Epithelial cell of esophagus (primary cell): ENCODE results near the gene PLA2G2D.

Experiments
- DNase-seq: peaks from one replicate; pipeline ENCODE4 v3.0.0; 2010; ENCODE audit warnings: low read depth
- H3K4me3 ChIP-seq: 2 replicates; pipeline ENCODE4 v1.5.1; 2011; ENCODE audit warnings: mild to moderate bottlenecking, low read length, control low read depth
- TF ChIP-seq, protein P1 (sequence below): IDR thresholded peaks from 2 replicates; pipeline ENCODE4 v1.5.1; 2011; ENCODE audit warnings: low read depth, mild to moderate bottlenecking, low read length, control low read depth, inconsistent platforms; ENCODE audit not compliant: insufficient read depth; ENCODE audit errors: missing control alignments

PLA2G2D gene

DNA sequence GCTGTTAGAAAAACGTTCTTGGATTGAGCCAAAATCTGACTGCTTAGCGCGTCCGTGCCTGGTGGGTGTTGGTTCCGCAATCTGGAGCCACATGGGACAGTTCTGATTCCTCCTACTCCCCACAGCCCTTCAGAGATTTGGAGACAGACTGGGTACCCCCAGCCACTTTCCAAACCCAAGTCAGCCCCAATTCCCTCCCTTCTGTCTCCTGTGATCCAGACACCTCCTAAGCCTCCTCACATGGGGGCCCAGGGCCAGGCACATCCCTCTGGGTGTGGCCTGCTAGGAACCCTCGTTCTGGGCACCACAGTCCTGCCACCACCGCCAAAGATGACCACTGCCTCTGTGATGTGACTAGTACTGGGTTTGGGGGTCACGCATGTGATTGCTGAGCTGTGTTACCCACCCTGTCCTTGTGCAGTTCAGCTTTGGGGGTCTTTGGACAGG is 44.6 kb downstream of the PLA2G2D start:
- TF ChIP-seq, protein P1, sequence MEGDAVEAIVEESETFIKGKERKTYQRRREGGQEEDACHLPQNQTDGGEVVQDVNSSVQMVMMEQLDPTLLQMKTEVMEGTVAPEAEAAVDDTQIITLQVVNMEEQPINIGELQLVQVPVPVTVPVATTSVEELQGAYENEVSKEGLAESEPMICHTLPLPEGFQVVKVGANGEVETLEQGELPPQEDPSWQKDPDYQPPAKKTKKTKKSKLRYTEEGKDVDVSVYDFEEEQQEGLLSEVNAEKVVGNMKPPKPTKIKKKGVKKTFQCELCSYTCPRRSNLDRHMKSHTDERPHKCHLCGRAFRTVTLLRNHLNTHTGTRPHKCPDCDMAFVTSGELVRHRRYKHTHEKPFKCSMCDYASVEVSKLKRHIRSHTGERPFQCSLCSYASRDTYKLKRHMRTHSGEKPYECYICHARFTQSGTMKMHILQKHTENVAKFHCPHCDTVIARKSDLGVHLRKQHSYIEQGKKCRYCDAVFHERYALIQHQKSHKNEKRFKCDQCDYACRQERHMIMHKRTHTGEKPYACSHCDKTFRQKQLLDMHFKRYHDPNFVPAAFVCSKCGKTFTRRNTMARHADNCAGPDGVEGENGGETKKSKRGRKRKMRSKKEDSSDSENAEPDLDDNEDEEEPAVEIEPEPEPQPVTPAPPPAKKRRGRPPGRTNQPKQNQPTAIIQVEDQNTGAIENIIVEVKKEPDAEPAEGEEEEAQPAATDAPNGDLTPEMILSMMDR: no peak
- no peak overlapping the region for H3K4me3 ChIP-seq
- no peak for DNase-seq

DNA sequence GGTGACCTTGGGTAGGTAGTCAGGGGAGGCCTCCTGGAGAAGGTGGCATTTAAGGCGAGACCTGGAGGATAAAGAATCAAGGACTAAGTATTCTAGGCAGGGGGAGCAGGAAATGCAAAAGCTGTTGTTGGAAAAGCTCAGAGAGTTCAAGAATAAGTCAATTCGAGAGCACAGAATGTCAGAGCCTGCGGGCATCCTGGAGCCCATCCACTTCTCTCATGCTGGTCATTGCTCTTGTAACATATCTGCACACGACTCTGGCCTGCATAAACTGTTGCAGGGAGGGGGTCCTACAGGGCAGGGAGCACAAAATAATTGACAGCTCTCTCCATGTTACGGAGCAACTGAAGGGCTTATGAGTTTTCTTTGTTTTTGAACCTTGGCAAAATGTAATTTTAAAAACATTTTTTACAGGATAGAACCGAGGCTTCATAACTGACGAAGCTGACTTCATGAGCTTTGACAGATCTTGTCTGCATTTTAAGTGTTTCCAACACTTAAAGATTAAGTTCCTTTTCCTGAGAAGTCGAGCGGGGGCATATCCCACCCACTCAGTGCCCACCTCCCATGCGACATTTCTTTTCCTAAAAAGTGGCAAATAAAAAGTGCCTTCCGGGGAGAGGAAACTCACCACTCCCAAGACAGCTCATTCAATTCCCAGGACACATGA is 45.1 kb downstream of the PLA2G2D start:
- no peak overlapping the region for H3K4me3 ChIP-seq
- DNase-seq: no peak
- TF ChIP-seq, protein P1: no peak

DNA sequence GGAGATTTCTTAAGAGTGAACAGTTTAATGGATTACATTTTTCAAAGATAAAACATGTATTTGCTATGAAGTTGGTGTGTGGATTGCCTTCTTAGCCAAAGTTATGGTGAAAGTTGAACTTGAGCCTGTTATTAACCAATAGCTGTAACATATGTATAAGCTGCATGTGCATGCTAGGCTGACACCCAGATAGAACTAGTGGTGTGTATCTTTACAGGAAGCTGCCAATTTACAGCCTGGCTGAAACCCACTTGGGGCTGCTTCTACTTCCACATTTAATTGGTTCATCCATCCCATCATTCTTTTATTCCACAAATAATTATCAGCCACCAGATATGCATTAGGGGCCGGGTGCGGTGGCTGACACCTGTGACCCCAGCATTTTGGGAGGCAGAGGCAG is 46.1 kb downstream of the PLA2G2D start:
- no peak overlapping the region for H3K4me3 ChIP-seq
- TF ChIP-seq, protein P1: no peak
- no peak for DNase-seq

DNA sequence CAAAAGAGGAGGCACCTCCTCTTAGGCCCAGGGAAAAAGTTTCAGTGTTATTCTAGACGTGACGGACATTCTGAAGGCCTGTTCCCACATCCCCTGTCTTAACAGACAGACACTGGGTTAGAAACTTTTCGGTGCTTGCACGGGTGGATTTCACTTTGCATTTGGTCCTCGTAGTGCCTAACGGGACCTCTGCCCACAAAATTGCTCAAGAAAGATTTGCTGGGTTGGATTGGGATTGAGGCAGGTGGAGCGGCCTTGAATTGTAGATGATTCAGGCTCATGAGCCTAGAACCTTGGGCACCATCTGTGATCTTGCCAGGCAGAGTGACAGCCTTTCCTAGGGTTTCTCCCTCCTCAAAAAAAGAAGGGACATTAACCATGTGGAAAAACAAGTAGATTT is 46.6 kb downstream of the PLA2G2D start:
- DNase-seq: no peak
- H3K4me3 ChIP-seq: no peak overlapping the region
- TF ChIP-seq, protein P1: no peak

DNA sequence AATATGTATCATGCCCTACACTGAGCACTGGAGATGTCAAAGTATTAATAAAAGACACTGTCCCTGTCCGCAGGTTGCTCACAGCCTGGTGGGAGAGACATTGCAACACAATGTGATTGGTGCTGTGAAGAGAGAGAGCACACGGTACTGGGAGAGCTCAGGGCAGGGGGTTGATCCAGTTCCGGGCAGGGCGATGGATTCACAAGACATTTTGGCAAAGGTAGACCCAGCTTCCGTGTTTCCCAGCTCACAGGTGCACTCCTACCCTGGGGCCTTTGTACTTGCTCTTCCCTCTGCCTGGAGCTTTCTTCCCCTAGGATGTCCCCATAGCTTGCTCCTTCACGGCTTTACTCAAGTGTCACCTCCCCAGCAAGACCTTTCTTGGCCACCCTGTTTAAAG is 47.9 kb downstream of the PLA2G2D start:
- DNase-seq: no peak
- TF ChIP-seq, protein P1: no peak
- no peak overlapping the region for H3K4me3 ChIP-seq

DNA sequence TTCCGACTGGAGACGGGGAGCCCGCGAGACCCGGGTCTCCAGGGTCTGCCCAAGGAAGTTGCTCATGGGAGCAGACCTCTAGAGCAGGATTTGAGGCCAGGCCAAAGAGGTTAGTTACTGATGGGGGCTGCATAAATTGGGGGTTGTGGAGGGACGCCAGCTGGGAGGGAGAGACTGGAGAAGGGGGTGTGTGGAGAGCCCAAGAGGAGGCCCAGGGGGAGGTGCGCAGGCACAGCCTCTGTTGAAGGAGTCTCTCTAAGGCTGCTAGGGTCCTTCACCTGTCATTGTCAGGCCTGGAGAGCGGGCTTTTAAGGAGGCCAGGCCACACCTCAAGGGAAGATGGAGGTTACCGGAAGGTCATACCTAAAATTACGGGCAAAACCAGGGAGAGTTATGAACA is 49.0 kb downstream of the PLA2G2D start:
- no peak for DNase-seq
- TF ChIP-seq, protein P1: no peak
- H3K4me3 ChIP-seq: no peak overlapping the region

DNA sequence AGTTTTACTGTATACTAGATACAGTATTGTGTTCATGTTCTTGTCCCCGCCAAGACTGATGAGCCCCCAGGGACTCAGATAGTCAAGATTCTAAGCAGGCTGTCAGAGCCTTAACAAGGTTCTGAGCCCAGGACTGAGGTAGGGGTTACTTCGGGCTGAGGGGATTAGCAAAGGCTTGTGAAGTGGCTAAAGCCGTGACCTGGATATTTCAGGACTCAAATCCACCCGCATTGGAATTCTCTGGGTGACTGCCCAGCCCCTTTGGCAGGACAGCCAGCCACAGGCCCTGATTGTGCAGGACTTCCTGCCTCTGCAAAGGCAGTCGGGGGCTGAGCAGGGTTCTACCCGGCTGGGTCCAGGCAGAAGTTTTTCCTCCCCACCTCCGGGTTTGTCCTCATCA is 49.5 kb downstream of the PLA2G2D start, which contains the start of gene PLA2G5:
Gene PLA2G5, plus strand, starts transcription at position 321 of the 400 bp plus-strand sequence. CDS start 14,637 bp downstream, outside the sequence.
- TF ChIP-seq, protein P1: no peak
- no peak within 1 kb of the TSS for H3K4me3 ChIP-seq
- no peak for DNase-seq
